Measurements from ENCODE around the gene MED8. TPM values are rescaled to one million over a fixed set of nuclear protein-coding genes. Genes with fewer than 3 reads are reported as not detected.

Gene MED8
- total and polyA plus RNA-seq, 10 of the 15 experiments (the other 5 are each of a cell fraction or from before 2014, with no cell fraction given), result 20.2 to 61.7 (median 39.5) TPM

DNA sequence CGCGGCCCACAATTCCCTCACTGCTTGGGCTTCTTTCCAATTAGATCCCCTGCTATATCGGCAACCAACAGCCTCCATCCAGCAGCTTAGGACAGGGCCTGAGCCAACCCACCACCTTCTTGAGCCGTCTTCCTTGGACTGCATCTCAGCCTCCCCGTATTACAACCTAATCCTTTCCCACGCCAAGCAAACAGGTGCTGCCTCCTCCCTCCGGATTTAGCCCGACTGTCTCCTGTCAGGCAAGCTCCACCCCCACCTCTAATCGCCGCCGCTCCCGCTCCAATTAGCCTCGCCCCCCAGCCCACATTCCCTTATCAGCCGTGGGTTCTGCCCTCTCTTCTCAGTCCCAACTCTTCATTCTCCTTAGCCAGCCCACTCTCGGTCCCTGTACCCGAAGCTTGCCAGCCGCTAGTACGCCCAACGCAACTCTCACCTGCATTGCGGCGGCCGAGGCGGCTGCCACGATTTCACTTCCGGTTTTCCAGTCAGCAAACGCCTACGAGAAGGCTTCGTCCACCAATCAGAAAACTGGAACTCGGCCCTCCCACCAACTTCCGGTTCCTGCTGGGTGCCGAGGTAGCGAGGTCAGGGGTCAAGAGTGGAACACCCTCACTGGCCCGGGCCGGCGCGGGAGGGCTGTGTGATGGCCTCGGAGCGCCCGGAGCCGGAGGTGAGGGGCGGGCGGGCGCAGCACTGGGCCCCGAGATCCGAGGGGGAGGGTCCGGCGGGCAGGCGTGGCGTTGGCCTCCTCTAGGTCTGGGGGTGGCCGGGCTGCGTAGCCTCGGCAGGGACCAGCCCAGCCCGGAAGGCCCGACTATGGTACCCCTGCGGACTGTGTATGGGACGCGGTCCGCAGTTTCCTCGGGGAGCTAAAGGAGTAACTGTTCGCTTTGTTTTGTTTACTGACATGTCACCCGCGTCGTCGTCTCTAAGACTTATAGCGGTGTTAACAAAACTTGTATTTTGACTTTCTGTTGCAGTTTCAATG lies at the start of gene MED8, which contains the start of gene SZT2 (continued):
- TF ChIP-seq MLLT1 (IDR thresholded peaks at IDR 0.05), result peak; percentile 64
- TF ChIP-seq NKRF (conservative IDR thresholded peaks at IDR 0.05), result peak; percentile 62
- no peak for TF ChIP-seq PAX8 (IDR thresholded peaks at IDR 0.05)
- TF ChIP-seq NFXL1 (IDR thresholded peaks at IDR 0.05; ENCODE audit: borderline replicate concordance), result no peak
- TF ChIP-seq RELB (IDR thresholded peaks at IDR 0.05; ENCODE audit: low read depth), result peak; percentile 77
- TF ChIP-seq SMAD1 (IDR thresholded peaks at IDR 0.05; ENCODE audit: low read depth, partially characterized antibody), result peak; percentile 80
- no peak for TF ChIP-seq CBX5 (IDR thresholded peaks at IDR 0.05; ENCODE audit: low read depth)
- no peak for TF ChIP-seq CHD1 (IDR thresholded peaks at IDR 0.05; ENCODE audit: low read depth, low read length)
- peak; percentile 52; the same call in 1 of the 2 replicates for TF ChIP-seq ATF7 (IDR thresholded peaks at IDR 0.05; ENCODE audit: low read depth)
- peak; percentile 32 for TF ChIP-seq SIX5 (IDR thresholded peaks at IDR 0.05; ENCODE audit: low read depth, low read length, severe bottlenecking)
- peak; percentile 80 for TF ChIP-seq CREB1 (IDR thresholded peaks at IDR 0.05; ENCODE audit: low read depth)
- TF ChIP-seq NR2C2 (IDR thresholded peaks at IDR 0.05; ENCODE audit: borderline replicate concordance, control insufficient read depth, insufficient read length, low read depth), result peak; percentile 65
- peak; percentile 79; the same call in 1 of the 2 replicates for TF ChIP-seq TBL1XR1 (IDR thresholded peaks at IDR 0.05; ENCODE audit: low read depth, low read length)
- no peak for TF ChIP-seq KLF5 (IDR thresholded peaks at IDR 0.05; ENCODE audit: partially characterized antibody)
- TF ChIP-seq EGR1 (IDR thresholded peaks at IDR 0.05; ENCODE audit: borderline replicate concordance in 1 of 2, low read depth in 2 of 2, low read length in 2 of 2), result peak in 1 of 2 experiments; percentile 68; a peak in 1 of 3 replicates
- peak; percentile 50 to 74; a peak in 3 of 4 replicates for TF ChIP-seq BHLHE40 (IDR thresholded peaks at IDR 0.05; ENCODE audit: borderline replicate concordance in 1 of 2, low read depth in 2 of 2, low read length in 1 of 2)
- TF ChIP-seq ATF3 (IDR thresholded peaks at IDR 0.05; ENCODE audit: borderline replicate concordance, extremely low read depth, low read depth, low read length), result no peak
- TF ChIP-seq ZNF592 (IDR thresholded peaks at IDR 0.05), result no peak
